ENCODE measurements around the gene SPPL2C. TPM values are rescaled to one million over a fixed set of nuclear protein-coding genes. Genes with fewer than 3 reads are reported as not detected.

The SPPL2C gene
- total RNA-seq, 1 experiment from 2014 or later, result not detected

GRCh38 chr17:45836047-45837044 lies 8.3 kb upstream of the SPPL2C start:
- intact Hi-C loops (cut with micrococcal nuclease; ENCODE audit: unreplicated experiment), result no loop called here
- no peaks in the 10 kb centered on the region for H3K36me3 ChIP-seq (ENCODE audit: insufficient read depth, low read length, poor library complexity, severe bottlenecking)
- no peaks in the 10 kb centered on the region for H3K27me3 ChIP-seq (replicated peaks; ENCODE audit: insufficient read depth, low read depth, low read length, poor library complexity)
- POLR2A ChIA-PET (ENCODE audit: low non-redundant PET), result no interaction called here
- BruUV-seq (replicated peaks), result no TSS peak
- CTCF ChIA-PET, result no interaction called here
- H3K27ac ChIP-seq (ENCODE audit: low read depth, low read length, poor library complexity, severe bottlenecking), result no peak overlapping the region
- TF ChIP-seq, protein P1, sequence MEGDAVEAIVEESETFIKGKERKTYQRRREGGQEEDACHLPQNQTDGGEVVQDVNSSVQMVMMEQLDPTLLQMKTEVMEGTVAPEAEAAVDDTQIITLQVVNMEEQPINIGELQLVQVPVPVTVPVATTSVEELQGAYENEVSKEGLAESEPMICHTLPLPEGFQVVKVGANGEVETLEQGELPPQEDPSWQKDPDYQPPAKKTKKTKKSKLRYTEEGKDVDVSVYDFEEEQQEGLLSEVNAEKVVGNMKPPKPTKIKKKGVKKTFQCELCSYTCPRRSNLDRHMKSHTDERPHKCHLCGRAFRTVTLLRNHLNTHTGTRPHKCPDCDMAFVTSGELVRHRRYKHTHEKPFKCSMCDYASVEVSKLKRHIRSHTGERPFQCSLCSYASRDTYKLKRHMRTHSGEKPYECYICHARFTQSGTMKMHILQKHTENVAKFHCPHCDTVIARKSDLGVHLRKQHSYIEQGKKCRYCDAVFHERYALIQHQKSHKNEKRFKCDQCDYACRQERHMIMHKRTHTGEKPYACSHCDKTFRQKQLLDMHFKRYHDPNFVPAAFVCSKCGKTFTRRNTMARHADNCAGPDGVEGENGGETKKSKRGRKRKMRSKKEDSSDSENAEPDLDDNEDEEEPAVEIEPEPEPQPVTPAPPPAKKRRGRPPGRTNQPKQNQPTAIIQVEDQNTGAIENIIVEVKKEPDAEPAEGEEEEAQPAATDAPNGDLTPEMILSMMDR (conservative IDR thresholded peaks at IDR 0.05; ENCODE audit: low read depth, low read length), result no peak
- TF ChIP-seq EZH2 (IDR thresholded peaks at IDR 0.05; ENCODE audit: borderline replicate concordance, low read depth, low read length, poor library complexity, severe bottlenecking), result no peak
- DNase-seq (ENCODE audit: low spot score), result no peak
- no peaks in the 10 kb centered on the region for H3K4me1 ChIP-seq (ENCODE audit: insufficient read depth, low read length, poor library complexity, severe bottlenecking)
- H3K9me3 ChIP-seq (ENCODE audit: low read depth, low read length, poor library complexity, severe bottlenecking), result no peaks in the 10 kb centered on the region
- no peak overlapping the region for H3K4me3 ChIP-seq (ENCODE audit: low read depth, low read length, poor library complexity, severe bottlenecking)

GRCh38 chr17:45837187-45837586 lies 7.5 kb upstream of the SPPL2C start:
- CTCF ChIA-PET, result no interaction called here
- intact Hi-C loops (cut with micrococcal nuclease; ENCODE audit: unreplicated experiment), result no loop called here
- TF ChIP-seq EZH2 (IDR thresholded peaks at IDR 0.05; ENCODE audit: borderline replicate concordance, low read depth, low read length, poor library complexity, severe bottlenecking), result no peak
- TF ChIP-seq, protein P1 (conservative IDR thresholded peaks at IDR 0.05; ENCODE audit: low read depth, low read length), result no peak

GRCh38 chr17:45837603-45838002 lies 7.1 kb upstream of the SPPL2C start:
- DNase-seq (ENCODE audit: low spot score), result no peak

More at GRCh38 chr17:45837187-45837586, 7.5 kb upstream of the SPPL2C start:
- POLR2A ChIA-PET (ENCODE audit: low non-redundant PET), result no interaction called here
- no peak for DNase-seq (ENCODE audit: low spot score)
- no peaks in the 10 kb centered on the region for H3K36me3 ChIP-seq (ENCODE audit: insufficient read depth, low read length, poor library complexity, severe bottlenecking)
- H3K4me1 ChIP-seq (ENCODE audit: insufficient read depth, low read length, poor library complexity, severe bottlenecking), result no peaks in the 10 kb centered on the region
- H3K27ac ChIP-seq (ENCODE audit: low read depth, low read length, poor library complexity, severe bottlenecking), result no peak overlapping the region
- no peak overlapping the region for H3K4me3 ChIP-seq (ENCODE audit: low read depth, low read length, poor library complexity, severe bottlenecking)
- H3K9me3 ChIP-seq (ENCODE audit: low read depth, low read length, poor library complexity, severe bottlenecking), result no peaks in the 10 kb centered on the region
- BruUV-seq (replicated peaks), result no TSS peak
- H3K27me3 ChIP-seq (replicated peaks; ENCODE audit: insufficient read depth, low read depth, low read length, poor library complexity), result no peaks in the 10 kb centered on the region

More at GRCh38 chr17:45837603-45838002, 7.1 kb upstream of the SPPL2C start:
- CTCF ChIA-PET, result no interaction called here
- Histone ChIP-seq H3K27me3 (replicated peaks; ENCODE audit: insufficient read depth, low read depth, low read length, poor library complexity) (no peaks in the 10 kb centered on the region), H3K4me3 (ENCODE audit: low read depth, low read length, poor library complexity, severe bottlenecking) (no peak overlapping the region), H3K27ac (ENCODE audit: low read depth, low read length, poor library complexity, severe bottlenecking) (no peak overlapping the region), H3K4me1 (ENCODE audit: insufficient read depth, low read length, poor library complexity, severe bottlenecking) (no peaks in the 10 kb centered on the region), H3K9me3 (ENCODE audit: low read depth, low read length, poor library complexity, severe bottlenecking) (no peaks in the 10 kb centered on the region), H3K36me3 (ENCODE audit: insufficient read depth, low read length, poor library complexity, severe bottlenecking) (no peaks in the 10 kb centered on the region)
- intact Hi-C loops (cut with micrococcal nuclease; ENCODE audit: unreplicated experiment), result no loop called here
- POLR2A ChIA-PET (ENCODE audit: low non-redundant PET), result no interaction called here
- BruUV-seq (replicated peaks), result no TSS peak
- no peak for TF ChIP-seq EZH2 (IDR thresholded peaks at IDR 0.05; ENCODE audit: borderline replicate concordance, low read depth, low read length, poor library complexity, severe bottlenecking)
- TF ChIP-seq, protein P1 (conservative IDR thresholded peaks at IDR 0.05; ENCODE audit: low read depth, low read length), result no peak
